NB4 (cell line): ENCODE results near the gene TAF6.

Experiments
- CTCF ChIP-seq: IDR thresholded peaks from one replicate; pipeline ENCODE4 v1.5.1; 2012; ENCODE audit warnings: low read depth, low read length
- MAX ChIP-seq: IDR thresholded peaks from 2 replicates; pipeline ENCODE4 v1.6.1; 2011; ENCODE audit warnings: low read depth, low read length
- MYC ChIP-seq: IDR thresholded peaks from 2 replicates; pipeline ENCODE4 v1.6.1; 2011; ENCODE audit warnings: low read depth, low read length
- POLR2A ChIP-seq: IDR thresholded peaks from 2 replicates; pipeline ENCODE4 v1.6.1; 2011; ENCODE audit warnings: mild to moderate bottlenecking; ENCODE audit not compliant: insufficient read length; ENCODE audit errors: extremely low read depth

- no peak for TF ChIP-seq CTCF
- no peak for TF ChIP-seq MAX
- no peak for TF ChIP-seq POLR2A
- no peak for TF ChIP-seq MYC
These were observed 8.0 kb downstream of the TAF6 start for GRCh38 chr7:100111156-100111555.
